Measurements from ENCODE around the gene HDAC4. TPM values are rescaled to one million over a fixed set of nuclear protein-coding genes. Genes with fewer than 3 reads are reported as not detected.
A peak's percentile ranks its signal among the peaks of the same experiment; 100 is the strongest.

Gene HDAC4
- total RNA-seq, 1 experiment from 2014 or later: 61.5 TPM

DNA sequence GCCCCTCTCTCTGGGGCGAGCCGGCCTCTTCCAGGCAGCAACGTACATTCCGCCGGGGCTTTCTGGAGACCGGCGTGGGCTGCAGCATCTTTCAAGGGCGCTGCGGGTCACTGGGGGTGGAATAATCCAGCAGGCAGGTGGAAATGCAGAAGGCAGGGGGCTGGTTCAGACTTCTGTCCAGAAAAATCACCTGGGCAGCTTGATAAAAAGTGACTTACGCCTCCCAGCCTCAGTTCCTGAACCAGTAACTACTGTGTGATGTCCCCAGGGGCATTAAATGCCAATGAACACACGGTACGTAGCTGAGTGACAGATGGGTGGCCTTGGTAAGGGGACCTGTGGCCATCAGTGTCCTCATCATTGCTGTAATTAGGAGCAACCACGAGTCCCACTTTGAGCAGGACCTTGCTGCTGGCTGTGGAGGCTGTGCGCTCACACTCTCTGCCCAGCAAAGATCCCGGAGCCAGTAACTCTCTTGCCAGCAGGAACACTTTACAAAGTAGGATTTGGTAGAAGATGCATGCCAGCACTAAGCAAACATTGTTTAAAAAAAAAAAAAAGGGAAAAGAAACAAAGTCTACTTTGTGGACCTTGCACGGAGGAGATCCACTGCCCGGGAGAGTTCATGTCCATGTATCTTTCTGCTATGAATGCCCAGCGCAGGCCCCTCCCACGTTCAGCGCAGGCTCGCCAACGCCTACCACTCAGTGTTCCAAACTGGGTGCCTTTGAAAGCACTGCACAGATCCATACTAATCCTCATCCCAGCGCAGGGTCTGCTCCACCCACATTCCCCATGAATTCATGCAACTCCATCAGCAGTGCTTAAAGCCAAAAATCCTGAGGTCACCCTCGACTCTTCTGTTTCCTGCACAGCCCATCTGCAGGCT is 177.3 kb downstream of the HDAC4 start:
- Histone ChIP-seq H3K4me1 (replicated peaks; ENCODE audit: insufficient read depth) (peaks cover 16% of the 10 kb centered on the region), H3K9me2 (ENCODE audit: insufficient read depth) (no peaks in the 10 kb centered on the region), H3K9me3 (ENCODE audit: insufficient read depth, low read depth) (no peaks in the 10 kb centered on the region), H3K36me3 (ENCODE audit: low read depth) (no peaks in the 10 kb centered on the region), H4K20me1 (ENCODE audit: insufficient read depth) (peaks cover 5% of the 10 kb centered on the region; the same call in 1 of the 2 replicates), H3K27ac (no peak overlapping the region), H3F3A (ENCODE audit: insufficient read depth, low read depth) (peaks cover 7% of the 10 kb centered on the region; the same call in 1 of the 2 replicates), H3K79me2 (ENCODE audit: low read depth) (peaks cover 19% of the 10 kb centered on the region), H3K4me3 (no peak overlapping the region), H3K4me2 (no peak overlapping the region), H2AFZ (no peak overlapping the region), H3K27me3 (ENCODE audit: insufficient read depth, low read depth) (no peaks in the 10 kb centered on the region)
- intact Hi-C loops (cut with micrococcal nuclease; ENCODE audit: unreplicated experiment): no loop called here
- TF ChIP-seq CTCF (conservative IDR thresholded peaks at IDR 0.05): no peak
- TF ChIP-seq EZH2 (IDR thresholded peaks at IDR 0.05; ENCODE audit: low read depth): no peak
- BruUV-seq (replicated peaks): no TSS peak
- POLR2A ChIA-PET (ENCODE audit: unreplicated experiment): no interaction called here
- no peak for DNase-seq
- CTCF ChIA-PET: no interaction called here

GRCh38 chr2:239222706-239223309 is 178.0 kb downstream of the HDAC4 start:
- H4K20me1 ChIP-seq (ENCODE audit: insufficient read depth): peaks cover 1% of the 10 kb centered on the region; the same call in 1 of the 2 replicates
- intact Hi-C loops (cut with micrococcal nuclease; ENCODE audit: unreplicated experiment): no loop called here
- no TSS peak for BruUV-seq (replicated peaks)
- H3K9me2 ChIP-seq (ENCODE audit: insufficient read depth): no peaks in the 10 kb centered on the region
- peak overlapping the region; percentile 3; the same call in 1 of the 2 replicates for H3K4me2 ChIP-seq
- H3K4me3 ChIP-seq: no peak overlapping the region
- no peaks in the 10 kb centered on the region for H3K9me3 ChIP-seq (ENCODE audit: insufficient read depth, low read depth)
- H3K4me1 ChIP-seq (replicated peaks; ENCODE audit: insufficient read depth): peaks cover 16% of the 10 kb centered on the region
- peaks cover 20% of the 10 kb centered on the region for H3K79me2 ChIP-seq (ENCODE audit: low read depth)
- TF ChIP-seq CTCF (conservative IDR thresholded peaks at IDR 0.05): no peak
- no peak for TF ChIP-seq EZH2 (IDR thresholded peaks at IDR 0.05; ENCODE audit: low read depth)
- no peaks in the 10 kb centered on the region for H3K36me3 ChIP-seq (ENCODE audit: low read depth)
- no peaks in the 10 kb centered on the region for H3K27me3 ChIP-seq (ENCODE audit: insufficient read depth, low read depth)
- ChIA-PET POLR2A (ENCODE audit: unreplicated experiment) (no interaction called here), CTCF (no interaction called here)
- DNase-seq: no peak
- H3F3A ChIP-seq (ENCODE audit: insufficient read depth, low read depth): peaks cover 7% of the 10 kb centered on the region; the same call in 1 of the 2 replicates
- no peak overlapping the region for H2AFZ ChIP-seq
- H3K27ac ChIP-seq: no peak overlapping the region

- H2AFZ ChIP-seq: no peak overlapping the region
- DNase-seq: peak in 1 of 2 experiments; percentile 59
- H3K27me3 ChIP-seq (ENCODE audit: insufficient read depth, low read depth): no peaks in the 10 kb centered on the region
- CTCF ChIA-PET: interaction anchor here (0.7 kb wide), 2 partner anchors 765 to 917 kb away, joined by 6 to 12 read pairs; no protein-coding TSS in a partner anchor
- POLR2A ChIA-PET (ENCODE audit: unreplicated experiment): no interaction called here
- H3K27ac ChIP-seq: no peak overlapping the region
- TF ChIP-seq CTCF (conservative IDR thresholded peaks at IDR 0.05): no peak
- TF ChIP-seq EZH2 (IDR thresholded peaks at IDR 0.05; ENCODE audit: low read depth): no peak
- H3K4me3 ChIP-seq: no peak overlapping the region
- H4K20me1 ChIP-seq (ENCODE audit: insufficient read depth): no peaks in the 10 kb centered on the region; the same call in 1 of the 2 replicates
- peaks cover 16% of the 10 kb centered on the region for H3K4me1 ChIP-seq (replicated peaks; ENCODE audit: insufficient read depth)
- H3F3A ChIP-seq (ENCODE audit: insufficient read depth, low read depth): peaks cover 7% of the 10 kb centered on the region; the same call in 1 of the 2 replicates
- H3K9me3 ChIP-seq (ENCODE audit: insufficient read depth, low read depth): no peaks in the 10 kb centered on the region
- H3K9me2 ChIP-seq (ENCODE audit: insufficient read depth): no peaks in the 10 kb centered on the region
- BruUV-seq (replicated peaks): no TSS peak
- no peaks in the 10 kb centered on the region for H3K36me3 ChIP-seq (ENCODE audit: low read depth)
- peaks cover 23% of the 10 kb centered on the region for H3K79me2 ChIP-seq (ENCODE audit: low read depth)
- intact Hi-C loops (cut with micrococcal nuclease; ENCODE audit: unreplicated experiment): no loop called here
- H3K4me2 ChIP-seq: peak overlapping the region; percentile 46
Measured at GRCh38 chr2:239222312-239222660, 178.5 kb downstream of the HDAC4 start.
